Activated naive CD4-positive, alpha-beta T cell treated with anti-CD3 and anti-CD28 coated beads for 36 hours (primary cell): ENCODE results near the gene KRTAP4-16. TPM values are rescaled to one million over a fixed set of nuclear protein-coding genes. Genes with fewer than 3 reads are reported as not detected.
"Not testable (repeated sequence)": the region's sequence is repeated elsewhere in the genome, so short reads cannot be mapped to it uniquely, and the experiment has no call there.

Experiments
- CTCF ChIA-PET: fragments of 350-600 bp; sonication (Branson Sonifier 250); formaldehyde crosslinking; loops from one replicate; lab custom pipeline; 2021; ENCODE audit warnings: antibody characterized with exemption; lab: Charles Lee
- DNase-seq: peaks from one replicate; pipeline ENCODE4 v3.0.0-alpha.2; 2020
- H3K27ac Mint-ChIP-seq: one replicate; pipeline ENCODE4 v1.8.0; 2021; ENCODE audit warnings: mild to moderate bottlenecking, mixed read lengths
- H3K27me3 Mint-ChIP-seq: one replicate; pipeline ENCODE4 v1.8.0; 2021; ENCODE audit warnings: low read depth, mixed read lengths
- H3K36me3 Mint-ChIP-seq: one replicate; pipeline ENCODE4 v1.8.0; 2021; ENCODE audit warnings: low read depth, mixed read lengths
- H3K4me1 Mint-ChIP-seq: one replicate; pipeline ENCODE4 v1.8.0; 2021; ENCODE audit warnings: low read depth, mixed read lengths
- H3K4me3 Mint-ChIP-seq: one replicate; pipeline ENCODE4 v1.8.0; 2021; ENCODE audit warnings: mild to moderate bottlenecking, moderate library complexity, mixed read lengths
- H3K9me3 Mint-ChIP-seq: one replicate; pipeline ENCODE4 v1.8.0; 2021; ENCODE audit warnings: mixed read lengths
- intact Hi-C: fragments of 100-400 bp; cut with micrococcal nuclease; formaldehyde crosslinking; loops from one replicate; pipeline ENCODE4 v1.15.1; 2023
- total RNA-seq, 2 experiments: library from RNA; stranded (reverse); gene quantifications; one replicate each; pipeline ENCODE4 v1.2.3, GENCODE V29; 2021

KRTAP4-16 gene
- total RNA-seq, 2 experiments from 2014 or later = not detected

DNA sequence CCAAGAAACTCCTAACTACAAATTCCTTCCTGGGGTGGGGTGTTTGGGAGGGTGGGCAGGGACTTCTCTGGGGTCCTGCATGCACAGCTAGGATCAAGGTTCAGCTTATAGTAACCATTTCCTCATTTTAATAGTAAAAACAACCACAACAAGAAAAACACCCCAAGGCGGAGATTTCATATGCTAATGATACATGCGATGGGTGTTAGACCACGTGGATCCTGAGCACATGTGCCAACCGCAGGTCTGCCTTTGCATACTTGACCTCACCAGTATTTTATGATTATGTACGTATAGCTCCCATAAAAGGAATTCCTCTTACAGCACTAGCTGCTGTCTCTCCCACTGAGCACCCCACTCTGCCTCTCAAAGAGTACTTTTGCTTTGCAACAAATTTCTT lies 14.3 kb upstream of the KRTAP4-16 start:
- intact Hi-C loops = no loop called here
- Mint-ChIP-seq H3K9me3 (peaks cover 2% of the 10 kb centered on the region), H3K4me3 (no peak overlapping the region), H3K27ac (no peak overlapping the region), H3K4me1 (peaks cover 15% of the 10 kb centered on the region), H3K36me3 (no peaks in the 10 kb centered on the region), H3K27me3 (no peaks in the 10 kb centered on the region)
- CTCF ChIA-PET = no interaction called here
- no peak for DNase-seq

DNA sequence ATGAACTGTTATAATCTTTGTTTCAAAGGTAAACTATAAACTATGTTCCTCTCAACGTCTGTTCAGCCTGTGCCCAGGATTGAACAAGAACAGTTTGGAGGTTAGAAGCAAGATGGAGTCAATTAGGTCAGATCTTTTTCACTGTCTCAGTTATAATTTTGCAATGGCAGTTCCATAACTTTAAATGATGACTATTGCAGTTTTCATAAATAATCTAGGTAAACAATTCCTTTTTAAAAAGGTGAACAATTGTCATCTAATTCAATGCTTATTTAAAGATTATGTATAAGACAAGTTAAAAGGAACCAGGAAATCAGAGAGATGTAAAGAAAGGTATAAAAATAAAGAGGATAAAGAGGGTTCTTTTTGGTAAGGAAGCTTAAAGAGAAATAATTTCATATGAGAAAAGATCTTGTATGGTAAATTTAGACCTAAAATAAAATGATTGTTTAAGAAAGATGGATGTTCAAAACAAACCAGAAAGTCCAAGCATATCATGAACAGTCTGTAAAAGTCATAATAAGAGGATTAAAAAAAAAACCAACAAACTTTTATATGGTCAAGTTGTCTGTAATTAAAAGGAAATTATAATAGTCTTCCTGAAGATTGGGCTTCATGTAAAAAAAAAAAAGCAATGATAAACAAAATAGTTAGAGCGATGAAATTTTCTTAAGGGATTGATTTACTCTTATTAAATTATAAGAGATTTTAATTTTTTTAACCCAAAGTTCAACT lies 9.3 kb upstream of the KRTAP4-16 start:
- Mint-ChIP-seq H3K9me3 (peaks cover 3% of the 10 kb centered on the region), H3K27me3 (no peaks in the 10 kb centered on the region), H3K4me3 (no peak overlapping the region), H3K36me3 (no peaks in the 10 kb centered on the region), H3K27ac (no peak overlapping the region), H3K4me1 (peaks cover 8% of the 10 kb centered on the region)
- intact Hi-C loops = no loop called here
- CTCF ChIA-PET = interaction anchor here (0.6 kb wide), 2 partner anchors 24 to 211 kb away, joined by 3 read pairs; no protein-coding TSS in a partner anchor
- no peak for DNase-seq

DNA sequence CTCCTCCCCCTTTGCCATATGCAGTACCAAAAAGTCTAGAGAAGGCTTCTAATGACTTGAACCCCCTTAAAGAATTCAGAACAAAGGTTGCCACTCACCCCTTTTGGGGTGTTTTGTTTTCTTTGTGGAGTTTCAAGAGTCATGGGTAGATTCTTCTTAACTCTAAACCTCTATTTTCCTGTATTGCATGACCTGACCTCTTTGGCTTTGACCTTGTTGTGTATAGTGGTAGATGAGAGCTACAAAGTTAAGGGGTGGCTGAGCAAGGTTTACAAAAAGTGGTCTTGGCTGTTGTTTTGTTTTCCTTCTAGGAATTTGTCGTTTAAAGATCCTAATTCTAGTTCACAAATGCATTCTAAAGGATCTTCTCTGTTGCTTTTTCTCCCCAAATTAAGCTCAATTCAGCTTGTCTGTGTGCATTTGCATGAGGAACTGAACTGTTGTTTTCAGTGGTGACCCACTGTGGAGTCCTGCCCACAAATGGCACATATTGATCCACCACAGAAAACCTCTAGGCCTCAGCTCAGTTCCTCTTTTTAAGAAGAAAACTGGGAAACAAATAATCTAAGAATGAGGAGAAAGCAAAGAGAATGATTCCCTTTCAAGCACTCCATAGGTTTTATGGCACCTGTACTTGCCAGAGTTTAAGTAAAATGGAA lies 6.8 kb upstream of the KRTAP4-16 start:
- H3K9me3 Mint-ChIP-seq, H3K27me3 Mint-ChIP-seq, H3K36me3 Mint-ChIP-seq, H3K4me1 Mint-ChIP-seq, H3K4me3 Mint-ChIP-seq, DNase-seq, CTCF ChIA-PET, H3K27ac Mint-ChIP-seq, intact Hi-C loops: not testable (repeated sequence)

DNA sequence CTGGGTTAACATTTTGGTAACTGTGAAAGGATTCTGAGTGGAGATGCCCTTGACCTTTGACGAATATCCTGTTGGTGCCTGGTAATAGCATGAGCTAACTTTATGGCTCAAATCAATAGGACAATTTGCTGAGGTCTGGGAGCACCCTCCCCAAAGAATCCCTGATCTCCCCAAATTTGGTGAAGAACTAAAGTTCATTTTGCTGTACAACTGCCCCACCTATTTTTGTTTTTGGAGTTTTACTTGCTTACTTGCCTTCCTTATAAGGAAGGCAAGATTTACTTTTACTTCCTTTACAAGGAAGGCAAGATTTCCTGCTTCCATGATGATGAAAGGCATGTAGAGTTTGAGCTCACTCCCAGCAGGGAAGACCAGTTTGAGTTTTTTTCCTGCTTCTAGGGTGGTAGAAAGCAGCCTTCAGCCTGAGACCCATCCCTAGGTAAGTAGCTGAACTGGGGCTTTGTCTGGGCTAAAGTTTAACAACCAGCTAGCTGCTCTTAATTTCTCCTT lies 6.0 kb upstream of the KRTAP4-16 start:
- Mint-ChIP-seq H3K9me3 (peaks cover 3% of the 10 kb centered on the region), H3K27ac (no peak overlapping the region), H3K27me3 (no peaks in the 10 kb centered on the region), H3K36me3 (no peaks in the 10 kb centered on the region), H3K4me1 (peaks cover 8% of the 10 kb centered on the region), H3K4me3 (no peak overlapping the region)
- intact Hi-C loops = loop anchor here (2.0 kb wide), 1 partner anchor 21 kb away; no protein-coding TSS in a partner anchor
- no peak for DNase-seq
- CTCF ChIA-PET = no interaction called here

DNA sequence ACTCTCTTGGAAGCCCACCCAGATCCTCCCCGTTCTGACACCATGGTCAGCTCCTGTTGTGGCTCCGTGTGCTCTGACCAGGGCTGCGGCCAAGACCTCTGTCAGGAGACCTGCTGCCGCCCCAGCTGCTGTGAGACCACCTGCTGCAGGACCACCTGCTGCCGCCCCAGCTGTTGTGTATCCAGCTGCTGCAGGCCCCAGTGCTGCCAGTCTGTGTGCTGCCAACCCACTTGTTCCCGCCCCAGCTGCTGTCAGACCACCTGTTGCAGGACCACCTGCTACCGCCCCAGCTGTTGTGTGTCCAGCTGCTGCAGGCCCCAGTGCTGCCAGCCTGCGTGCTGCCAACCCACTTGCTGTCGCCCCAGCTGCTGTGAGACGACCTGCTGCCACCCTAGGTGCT lies 3.3 kb upstream of the KRTAP4-16 start, which contains the start of gene KRTAP4-9:
Gene KRTAP4-9, plus strand, starts transcription at position 43 of the 400 bp plus-strand sequence. Its CDS starts 0 bp downstream, at position 43.
- H3K9me3 Mint-ChIP-seq, H3K36me3 Mint-ChIP-seq, H3K27me3 Mint-ChIP-seq, H3K27ac Mint-ChIP-seq, intact Hi-C loops, CTCF ChIA-PET, H3K4me1 Mint-ChIP-seq, H3K4me3 Mint-ChIP-seq, DNase-seq: not testable (repeated sequence)

DNA sequence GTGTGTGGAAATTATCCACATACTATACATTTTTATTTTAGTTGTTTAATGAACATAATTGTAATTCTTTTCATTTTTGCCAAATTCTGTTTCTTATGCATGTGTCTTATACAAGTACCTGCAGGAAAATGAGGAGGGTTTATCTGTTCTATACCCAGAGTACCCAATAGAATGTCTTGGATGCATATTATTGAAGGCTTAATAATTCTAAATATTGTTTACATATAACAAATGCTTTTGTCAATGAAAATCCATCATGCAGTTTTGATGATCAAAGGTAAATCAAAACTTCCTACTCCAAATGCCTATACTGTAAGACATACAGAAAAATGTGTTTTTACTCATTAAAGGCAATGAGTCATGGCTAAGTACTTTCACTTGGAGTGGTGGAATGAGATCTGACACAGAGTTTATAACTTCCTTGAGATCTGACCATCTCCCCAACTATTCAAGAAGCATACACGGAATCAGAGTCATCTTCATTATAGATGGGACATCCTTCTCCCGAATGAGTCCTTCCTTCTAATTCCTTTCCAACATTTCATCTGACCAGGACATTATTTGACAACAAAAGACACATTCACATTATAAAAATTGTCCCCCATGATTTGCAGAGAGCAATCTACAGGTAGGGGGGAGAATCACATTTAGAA lies 2.5 kb upstream of the KRTAP4-16 start:
- H3K4me3 Mint-ChIP-seq, H3K36me3 Mint-ChIP-seq, DNase-seq, H3K27me3 Mint-ChIP-seq, H3K27ac Mint-ChIP-seq, H3K9me3 Mint-ChIP-seq, intact Hi-C loops: not testable (repeated sequence)
- CTCF ChIA-PET = interaction anchor here (0.8 to 1.1 kb wide), 2 partner anchors 218 to 224 kb away, joined by 3 read pairs; no protein-coding TSS in a partner anchor
- peaks cover 16% of the 10 kb centered on the region for H3K4me1 Mint-ChIP-seq

DNA sequence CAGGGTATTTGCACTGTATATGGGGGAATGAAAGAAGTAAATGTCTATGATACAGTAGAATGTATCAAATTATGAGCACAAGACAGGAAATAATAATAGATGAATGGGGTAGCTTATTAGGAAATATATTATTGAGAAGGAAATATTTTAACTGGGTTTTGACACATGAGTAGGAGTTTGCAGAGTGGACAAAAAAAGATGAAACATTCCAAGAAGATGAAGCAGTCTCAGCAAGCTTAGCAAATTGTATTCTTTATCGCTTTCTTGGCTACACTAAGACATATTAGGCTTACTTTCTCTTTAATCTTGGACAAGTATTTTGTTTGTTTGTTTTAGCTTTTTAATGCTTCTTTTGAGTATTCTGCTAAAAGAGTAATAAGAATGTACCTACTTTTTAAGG lies 1.9 kb upstream of the KRTAP4-16 start:
- intact Hi-C loops = no loop called here
- Mint-ChIP-seq H3K9me3 (no peaks in the 10 kb centered on the region), H3K36me3 (no peaks in the 10 kb centered on the region), H3K4me3 (no peak overlapping the region), H3K27ac (no peak overlapping the region), H3K27me3 (no peaks in the 10 kb centered on the region), H3K4me1 (peaks cover 16% of the 10 kb centered on the region)
- no peak for DNase-seq
- CTCF ChIA-PET = interaction anchor here (0.8 to 1.1 kb wide), 2 partner anchors 219 to 225 kb away, joined by 3 read pairs; no protein-coding TSS in a partner anchor

- H3K36me3 Mint-ChIP-seq, DNase-seq, H3K4me1 Mint-ChIP-seq, H3K4me3 Mint-ChIP-seq, H3K9me3 Mint-ChIP-seq, H3K27ac Mint-ChIP-seq, H3K27me3 Mint-ChIP-seq, CTCF ChIA-PET, intact Hi-C loops: not testable (repeated sequence)
These were observed 2.1 kb downstream of the KRTAP4-16 start for GRCh38 chr17:41099682-41100480.

DNA sequence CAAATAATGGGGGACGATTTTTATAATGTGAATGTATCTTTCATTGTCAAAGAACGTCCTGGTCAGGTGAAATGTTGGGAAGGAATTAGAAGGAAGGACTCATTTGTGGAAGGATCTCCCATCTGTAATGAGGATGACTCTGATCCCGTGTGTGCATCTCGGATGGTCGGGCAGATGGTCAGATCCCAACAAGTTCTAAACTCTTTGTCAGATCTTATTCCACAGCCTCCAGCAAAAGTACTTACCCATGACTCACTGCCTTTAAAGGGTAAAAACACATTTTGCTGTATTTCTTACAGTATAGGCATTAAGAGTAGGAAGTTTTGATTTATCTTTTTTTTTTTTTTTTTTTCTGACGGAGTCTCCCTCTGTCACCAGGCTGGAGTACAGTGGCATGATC lies 3.5 kb downstream of the KRTAP4-16 start:
- DNase-seq = no peak
- H3K4me3 Mint-ChIP-seq = no peak overlapping the region
- no peak overlapping the region for H3K27ac Mint-ChIP-seq
- H3K9me3 Mint-ChIP-seq = no peaks in the 10 kb centered on the region
- no peaks in the 10 kb centered on the region for H3K36me3 Mint-ChIP-seq
- peaks cover 8% of the 10 kb centered on the region for H3K4me1 Mint-ChIP-seq
- peaks cover 5% of the 10 kb centered on the region for H3K27me3 Mint-ChIP-seq
- intact Hi-C loops = no loop called here
- CTCF ChIA-PET = no interaction called here

- peaks cover 1% of the 10 kb centered on the region for H3K9me3 Mint-ChIP-seq
- H3K4me3 Mint-ChIP-seq = no peak within 1 kb of the TSS
- H3K27ac Mint-ChIP-seq = no peak within 1 kb of the TSS
- intact Hi-C loops = no loop called here
- H3K36me3 Mint-ChIP-seq = no peaks in the 10 kb centered on the region
- H3K27me3 Mint-ChIP-seq = peaks cover 5% of the 10 kb centered on the region
- CTCF ChIA-PET = no interaction called here
- DNase-seq = no peak
- peaks cover 8% of the 10 kb centered on the region for H3K4me1 Mint-ChIP-seq
These were observed 4.0 kb downstream of the KRTAP4-16 start, which contains the start of gene KRTAP4-8 for GRCh38 chr17:41098042-41098441. KRTAP4-8 (minus strand) TSS chr17:41098142; CDS start chr17:41098084, 58 bp downstream.

DNA sequence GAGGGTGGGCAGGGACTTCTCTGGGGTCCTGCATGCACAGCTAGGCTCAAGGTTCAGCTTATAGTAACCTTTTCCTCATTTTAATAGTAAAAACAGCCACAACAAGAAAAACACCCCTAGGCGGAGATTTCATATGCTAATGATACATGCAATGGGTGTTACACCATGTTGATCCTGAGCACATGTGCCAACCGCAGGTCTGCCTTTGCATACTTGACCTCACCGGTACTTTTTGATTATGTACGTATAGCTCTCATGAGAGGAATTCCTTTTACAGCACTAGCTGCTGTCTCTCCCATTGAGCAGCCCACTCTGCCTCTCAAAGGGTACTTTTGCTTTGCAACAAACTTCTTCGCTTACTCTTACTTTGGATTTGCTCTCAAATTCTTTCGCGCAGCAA lies 6.0 kb downstream of the KRTAP4-16 start:
- DNase-seq = no peak
- no peak overlapping the region for H3K27ac Mint-ChIP-seq
- intact Hi-C loops = no loop called here
- CTCF ChIA-PET = no interaction called here
- H3K9me3 Mint-ChIP-seq = peaks cover 3% of the 10 kb centered on the region
- H3K36me3 Mint-ChIP-seq = no peaks in the 10 kb centered on the region
- peaks cover 8% of the 10 kb centered on the region for H3K4me1 Mint-ChIP-seq
- H3K27me3 Mint-ChIP-seq = peaks cover 5% of the 10 kb centered on the region
- no peak overlapping the region for H3K4me3 Mint-ChIP-seq
